GM10847 (cell line): ENCODE data around the gene RACGAP1.

Experiments
- POLR2A ChIP-seq: IDR thresholded peaks from 2 replicates; pipeline ENCODE4 v1.6.1; 2011; ENCODE audit not compliant: insufficient read length; ENCODE audit errors: extremely low read depth

The RACGAP1 gene

DNA sequence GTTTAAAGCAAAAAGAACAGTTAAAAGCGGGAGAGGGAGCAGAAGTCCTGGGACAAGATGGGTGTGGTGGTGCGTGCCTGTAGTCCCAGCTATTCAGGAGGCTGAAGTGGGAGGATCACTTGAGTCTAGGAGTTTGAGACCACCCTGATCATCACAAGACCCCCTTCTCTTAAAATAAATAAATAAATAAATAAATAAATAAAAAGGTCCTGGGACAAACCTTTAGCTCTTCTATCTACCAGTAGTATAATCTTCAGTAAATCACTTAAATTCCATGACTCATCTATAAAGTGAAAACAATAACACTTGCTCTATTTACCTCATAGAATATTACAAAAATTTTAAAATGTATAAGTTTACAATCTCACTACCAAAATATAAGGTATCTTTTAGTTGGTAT is 5.8 kb downstream of the RACGAP1 start:
- no peak for TF ChIP-seq POLR2A

DNA sequence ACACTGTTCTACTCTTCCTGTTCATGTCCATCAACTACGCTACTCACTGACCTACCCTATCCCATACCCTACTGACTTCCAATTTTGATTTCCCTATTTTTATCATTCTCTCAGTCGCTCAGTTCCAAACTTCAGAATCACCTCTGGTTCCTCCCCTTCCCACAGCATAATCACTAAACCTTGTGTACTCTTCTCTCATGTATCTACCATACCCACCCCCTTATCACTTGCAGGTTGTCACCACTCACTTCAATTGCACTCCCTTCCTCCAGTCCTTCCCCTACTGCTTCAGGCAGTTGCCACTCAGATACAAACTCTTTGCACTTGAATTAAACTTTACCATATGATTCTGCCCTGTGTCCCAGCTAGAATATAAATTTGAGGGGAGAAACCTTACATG is 6.3 kb downstream of the RACGAP1 start:
- TF ChIP-seq POLR2A = no peak

DNA sequence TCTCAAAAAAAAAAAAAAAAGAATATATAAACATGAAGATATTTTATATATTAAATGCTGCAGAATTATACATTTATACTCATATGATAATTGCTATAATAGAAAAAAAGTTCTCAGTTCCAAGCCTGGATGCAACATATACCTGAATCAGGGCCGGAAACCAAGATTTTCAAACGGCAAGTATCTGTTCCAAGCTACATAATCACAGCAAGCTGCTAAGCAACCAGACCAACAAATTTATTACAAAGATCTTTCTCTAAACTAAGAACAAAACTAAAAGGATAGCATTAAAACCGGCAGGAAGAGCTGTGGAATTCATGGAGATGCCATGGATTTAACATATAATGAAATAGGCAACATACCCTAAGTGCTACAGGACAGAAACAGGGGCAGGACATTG is 7.1 kb downstream of the RACGAP1 start:
- TF ChIP-seq POLR2A = no peak

DNA sequence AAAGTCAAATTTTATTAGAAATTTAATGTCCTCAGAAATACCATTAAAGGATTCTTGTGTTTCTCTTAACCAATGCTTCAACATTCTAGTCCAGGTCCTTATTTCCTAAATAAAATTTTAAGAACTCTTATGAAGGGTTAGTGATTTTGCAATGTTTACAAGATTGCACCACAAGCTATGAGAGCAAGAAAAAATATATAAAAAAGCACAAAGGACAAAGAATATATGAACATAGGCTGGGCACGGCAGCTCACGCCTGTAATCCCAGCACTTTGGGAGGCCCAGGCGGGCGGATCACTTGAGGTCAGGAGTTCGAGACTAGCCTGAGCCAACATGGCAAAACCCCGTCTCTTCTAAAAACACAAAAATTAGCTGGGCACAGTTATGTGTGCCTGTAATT is 7.7 kb downstream of the RACGAP1 start:
- no peak for TF ChIP-seq POLR2A

DNA sequence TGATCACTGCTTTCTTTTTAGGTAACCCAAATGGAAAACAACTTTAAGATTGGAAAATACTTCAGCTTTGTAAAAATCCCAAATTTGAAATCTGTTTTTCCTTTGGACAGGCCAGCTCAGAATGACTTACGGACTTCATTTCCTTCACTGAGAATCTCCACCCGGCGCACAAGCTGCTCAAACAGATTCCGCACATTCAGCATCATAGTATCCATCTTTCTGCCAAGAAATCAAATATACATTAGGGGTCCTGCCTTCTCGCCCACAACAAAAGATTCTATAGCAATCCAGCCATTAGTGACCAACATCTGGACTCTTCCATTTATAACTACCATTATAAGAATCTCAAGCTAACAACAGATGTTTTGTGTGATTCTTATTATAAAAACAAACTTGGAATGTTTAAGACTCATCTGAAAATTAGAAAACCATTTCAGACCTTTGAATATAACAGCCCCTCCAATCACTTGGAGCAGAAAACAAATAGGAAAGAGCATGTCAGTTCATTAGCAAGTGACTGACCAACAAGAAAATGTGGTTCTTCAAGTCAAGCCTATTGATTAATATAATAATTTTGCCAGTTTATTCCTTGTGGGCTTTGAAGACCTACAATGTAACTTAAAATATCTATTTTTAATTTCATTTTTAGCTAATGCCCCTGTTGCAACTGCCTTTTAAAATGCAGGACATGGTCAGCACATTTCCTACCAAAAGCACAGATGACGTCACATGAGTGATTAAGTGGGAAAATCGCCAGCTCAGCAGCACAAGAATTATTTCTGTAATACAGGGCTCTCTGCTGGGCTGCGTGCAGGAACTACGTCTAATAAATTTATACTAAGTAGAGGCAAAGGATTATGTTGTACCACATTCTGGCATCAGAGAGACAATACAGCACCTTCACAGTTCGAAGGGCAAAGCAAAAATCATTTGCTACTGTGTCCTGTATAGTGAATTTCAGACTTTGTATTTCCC is 8.5 kb downstream of the RACGAP1 start:
- no peak for TF ChIP-seq POLR2A

DNA sequence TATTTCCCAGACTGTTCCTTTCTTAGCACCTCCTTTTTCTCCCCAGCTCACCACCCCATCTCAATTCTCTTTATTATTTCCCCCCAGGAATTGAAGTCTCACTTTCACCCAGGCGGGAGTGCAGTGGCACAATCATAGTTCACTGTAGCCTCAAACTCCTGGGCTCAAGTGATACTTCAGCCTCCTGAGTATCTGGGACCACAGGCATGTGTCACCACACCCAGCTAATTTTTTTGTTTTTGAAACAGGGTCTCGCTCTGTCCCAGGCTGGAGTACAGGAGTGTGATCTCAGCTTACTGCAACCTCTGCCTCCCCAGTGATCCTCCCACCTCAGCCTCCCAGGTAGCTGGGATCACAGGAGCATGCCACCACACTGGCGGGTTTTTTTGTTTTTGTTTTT is 11.0 kb downstream of the RACGAP1 start:
- TF ChIP-seq POLR2A = no peak

DNA sequence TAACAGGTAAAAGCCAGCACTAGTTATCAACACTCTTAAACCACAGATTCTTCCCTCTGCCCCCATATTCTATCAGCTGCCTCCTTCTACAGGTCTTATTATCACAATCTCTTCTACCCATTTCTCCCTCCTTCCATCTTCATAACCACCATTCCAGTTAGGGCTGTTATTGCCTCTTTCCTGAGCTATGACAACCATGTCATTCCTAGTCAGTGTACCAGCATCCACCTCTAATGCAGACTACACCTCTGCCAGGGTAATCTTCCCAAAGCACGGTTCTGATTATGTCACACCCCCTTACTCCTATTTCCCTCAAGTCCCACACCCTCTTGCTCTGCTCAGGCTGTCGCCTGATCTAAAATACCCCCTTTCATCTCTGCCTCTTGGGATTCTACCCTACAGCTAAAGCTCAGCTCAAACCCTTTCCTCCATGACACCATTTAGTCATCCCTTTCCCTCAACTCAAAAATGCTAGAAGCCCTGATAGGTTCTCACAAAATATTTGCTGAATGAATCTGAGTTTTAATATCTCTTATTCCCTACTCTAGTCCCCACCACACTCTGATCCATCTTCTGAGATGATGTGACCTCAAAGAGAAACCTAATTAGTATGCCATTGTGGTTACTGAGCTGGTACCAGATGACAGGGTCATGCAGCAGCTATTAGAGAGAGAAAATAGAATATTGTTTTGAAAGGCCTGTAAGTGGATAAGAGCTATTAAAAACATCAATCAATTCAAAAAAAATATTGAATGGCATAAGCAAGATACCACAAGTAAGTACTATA is 11.7 kb downstream of the RACGAP1 start:
- TF ChIP-seq POLR2A = no peak

DNA sequence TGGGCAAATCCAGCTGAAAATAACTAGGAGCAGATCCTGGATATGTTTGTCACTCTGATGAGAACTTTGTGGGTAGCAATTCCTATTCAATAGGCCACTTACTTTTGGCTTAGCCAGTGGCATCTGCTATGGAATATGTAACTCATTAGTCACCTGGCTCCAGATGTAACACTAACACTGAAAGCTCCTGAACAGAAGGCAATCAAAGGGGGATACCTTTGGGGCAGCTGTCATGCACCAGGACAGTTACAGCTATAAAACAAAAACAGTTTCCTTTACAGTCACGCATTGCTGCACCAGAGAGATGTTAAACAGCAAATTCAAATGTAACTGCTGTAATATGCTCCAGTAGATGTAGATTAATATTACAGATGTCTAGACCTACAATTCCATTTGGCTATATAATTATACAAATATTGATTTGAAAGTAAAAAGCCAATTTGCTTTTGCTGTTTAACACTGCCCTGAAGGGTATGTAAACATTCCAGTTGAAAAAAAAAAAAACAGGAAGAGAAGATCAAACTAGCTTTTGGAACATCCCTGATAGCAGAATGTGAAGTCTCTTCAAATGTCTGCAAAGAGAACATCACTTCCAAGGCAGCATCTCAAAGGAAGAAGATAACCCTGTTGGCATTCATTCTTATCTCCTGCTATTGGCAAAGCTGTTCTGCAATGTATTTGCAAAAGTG is 18.4 kb downstream of the RACGAP1 start:
- no peak for TF ChIP-seq POLR2A

DNA sequence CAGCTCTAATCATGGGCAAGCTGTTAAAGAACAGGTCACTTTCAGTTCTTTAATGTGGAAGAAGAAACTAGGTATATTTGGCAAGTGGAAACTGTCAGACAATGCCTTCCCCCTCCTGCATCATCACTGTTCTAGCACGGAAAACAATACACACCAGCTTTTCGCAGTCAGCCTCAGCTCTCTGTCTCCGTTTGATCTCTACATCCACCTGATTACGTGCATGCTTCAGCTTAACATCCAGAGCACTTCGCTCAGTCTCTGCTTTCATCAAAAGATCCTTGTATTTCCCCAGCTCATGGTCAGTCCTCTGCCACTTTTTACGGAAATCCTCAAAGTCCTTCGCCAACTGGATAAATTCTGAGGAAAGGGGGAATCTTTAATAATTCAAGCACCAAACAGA is 19.0 kb downstream of the RACGAP1 start:
- no peak for TF ChIP-seq POLR2A

DNA sequence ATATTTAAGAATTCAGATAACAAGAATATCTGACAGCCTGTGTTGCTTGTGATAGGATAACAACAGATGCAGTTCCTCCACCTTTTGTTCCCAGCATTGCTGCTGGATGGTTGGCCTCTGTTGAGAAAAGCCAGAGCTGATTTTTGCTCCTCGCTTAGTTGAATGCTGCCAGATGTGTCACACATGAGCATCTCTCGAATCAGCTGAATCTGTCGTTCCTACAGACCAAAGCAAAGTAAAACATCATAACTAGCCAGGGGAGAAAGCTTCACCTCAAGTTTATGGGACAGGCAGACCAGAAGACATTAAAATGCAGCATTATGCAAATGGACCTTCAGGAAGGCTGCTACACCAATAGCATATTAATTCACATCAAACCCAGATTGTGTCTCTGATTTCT is 20.1 kb downstream of the RACGAP1 start:
- no peak for TF ChIP-seq POLR2A

DNA sequence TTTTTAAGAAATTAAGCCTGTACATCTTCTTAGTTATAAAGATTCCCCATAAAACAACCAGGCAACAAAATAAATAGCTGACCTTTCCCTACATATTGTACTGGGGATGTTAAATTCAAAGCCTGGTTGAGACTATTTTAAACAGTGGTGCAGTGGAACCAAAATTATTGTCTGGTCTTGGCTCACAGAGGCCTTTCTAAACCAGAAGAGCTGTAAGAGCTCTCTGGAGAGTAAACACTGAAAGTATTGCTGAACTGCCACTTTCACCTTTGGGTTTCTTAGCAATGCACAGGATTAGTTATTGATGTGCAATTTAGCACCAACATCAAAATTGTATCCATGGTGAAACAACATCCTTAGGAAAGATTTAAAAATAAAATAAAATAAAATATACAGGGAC is 20.6 kb downstream of the RACGAP1 start:
- TF ChIP-seq POLR2A = no peak

DNA sequence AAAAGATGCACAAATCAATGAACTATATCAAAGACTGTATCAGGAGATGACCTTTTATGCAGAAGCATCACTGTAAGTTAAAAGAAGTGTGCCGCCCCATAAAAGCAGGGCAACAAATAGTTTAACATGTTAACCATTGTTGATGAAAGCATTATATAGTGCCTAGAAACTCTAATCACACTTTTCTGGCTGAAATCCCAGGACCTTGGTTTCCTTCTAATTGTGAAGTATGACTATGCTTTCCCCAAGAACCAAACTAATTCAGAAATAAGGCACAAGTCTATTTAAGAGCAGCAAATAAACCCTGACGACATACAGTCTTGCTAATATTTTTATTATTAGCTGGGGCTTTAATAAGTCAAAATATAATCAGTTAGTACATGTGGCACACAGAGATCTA is 21.7 kb downstream of the RACGAP1 start:
- TF ChIP-seq POLR2A = no peak

DNA sequence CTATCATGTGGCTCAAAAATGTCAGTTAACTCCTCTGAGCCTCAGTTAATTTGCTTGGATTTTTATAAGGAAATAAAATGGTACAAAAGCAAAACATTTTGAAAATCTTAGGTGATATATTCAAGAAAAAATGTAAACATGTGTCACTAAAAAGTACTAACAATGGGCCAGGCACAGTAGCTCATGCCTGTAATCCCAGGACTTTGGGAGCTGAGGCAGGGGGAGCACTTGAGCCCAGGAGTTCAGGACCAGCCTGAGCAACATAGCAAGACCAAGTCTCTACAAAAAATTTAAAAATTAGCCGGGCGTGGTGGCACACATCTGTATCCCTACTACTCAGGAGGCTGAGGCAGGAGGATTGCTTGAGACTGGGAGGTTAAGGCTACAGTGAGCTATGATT is 26.8 kb downstream of the RACGAP1 start:
- no peak for TF ChIP-seq POLR2A

DNA sequence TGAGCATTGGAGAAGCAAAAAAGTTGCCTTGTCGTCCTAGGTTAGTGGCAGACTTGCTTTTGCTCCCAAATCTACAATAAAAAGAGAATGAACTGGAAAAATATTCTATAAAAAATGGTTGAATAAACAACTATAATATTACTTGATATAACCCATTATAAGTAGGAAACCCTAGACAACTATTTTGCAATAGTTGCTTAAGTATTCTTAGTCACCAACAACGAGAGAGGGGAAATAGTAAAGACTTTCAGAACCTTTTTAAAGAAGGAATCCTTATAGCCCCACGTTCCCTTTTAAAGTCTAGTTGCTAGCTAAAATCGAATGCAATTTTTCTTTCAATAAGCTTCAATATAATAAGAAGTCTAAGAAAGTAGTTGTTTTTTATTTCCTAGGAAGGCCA is 35.0 kb downstream of the RACGAP1 start:
- no peak for TF ChIP-seq POLR2A

DNA sequence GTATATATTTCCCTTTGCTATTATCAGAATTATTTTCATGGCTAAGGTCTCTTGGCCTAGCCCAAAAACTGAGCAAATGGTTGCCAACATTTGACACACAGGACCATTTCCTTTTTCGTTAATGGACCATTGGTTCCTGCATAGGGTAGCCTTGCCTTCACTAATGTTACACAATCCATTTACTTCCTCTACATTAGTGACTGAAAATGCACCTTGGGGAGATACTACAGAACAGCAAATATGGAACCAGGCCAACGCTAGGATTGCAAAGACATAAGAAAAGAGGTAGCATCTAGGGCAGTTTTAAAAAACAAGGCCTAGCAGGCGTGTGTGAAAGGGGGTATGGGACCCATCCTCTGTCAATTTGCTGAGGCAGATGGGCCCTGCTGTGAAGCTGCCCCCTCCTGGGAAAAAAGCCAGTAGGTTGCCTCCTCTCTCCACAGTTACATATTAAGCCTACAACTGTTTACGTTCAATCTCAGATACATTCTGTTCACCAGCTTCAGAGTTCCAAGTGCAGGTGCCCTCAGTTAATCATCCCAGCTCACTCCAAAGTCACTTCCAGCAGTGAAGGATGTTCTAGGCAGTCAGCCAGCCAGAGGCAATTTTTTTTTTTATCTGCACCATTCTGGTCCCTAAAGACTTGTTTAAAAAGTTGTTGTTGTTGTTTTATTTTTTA is 37.5 kb downstream of the RACGAP1 start:
- no peak for TF ChIP-seq POLR2A
